ENCODE results near the gene FKBP2. TPM values are rescaled to one million over a fixed set of nuclear protein-coding genes. Genes with fewer than 3 reads are reported as not detected.

Gene FKBP2
- total and polyA plus RNA-seq, 2 of the 4 experiments (the other 2 are of a cell fraction), result 36.2 to 76.4 TPM

DNA sequence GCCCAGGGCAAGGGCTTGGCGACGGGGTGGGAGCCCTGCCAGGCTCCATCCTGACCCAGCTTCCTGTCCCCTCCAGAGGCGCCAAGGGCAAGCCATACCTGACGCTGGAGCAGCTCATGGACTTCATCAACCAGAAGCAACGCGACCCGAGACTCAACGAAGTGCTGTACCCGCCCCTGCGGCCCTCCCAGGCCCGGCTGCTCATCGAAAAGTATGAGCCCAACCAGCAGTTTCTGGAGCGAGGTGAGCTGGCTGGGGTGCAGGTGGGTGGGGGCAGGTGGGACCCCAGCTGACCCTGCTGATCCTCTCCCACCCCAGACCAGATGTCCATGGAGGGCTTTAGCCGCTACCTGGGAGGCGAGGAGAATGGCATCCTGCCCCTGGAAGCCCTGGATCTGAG, 15.4 kb downstream of the FKBP2 start:
- Histone ChIP-seq H3K4me3 (ENCODE audit: insufficient read depth, low read depth, low read length) (no peak overlapping the region), H3K9ac (ENCODE audit: low read depth, low read length) (no peak overlapping the region), H3K18ac (ENCODE audit: low read depth, low read length) (no peak overlapping the region), H3K4me1 (ENCODE audit: control insufficient read depth, insufficient read depth, low read length) (peaks cover 7% of the 10 kb centered on the region), H2BK15ac (ENCODE audit: low read depth, low read length) (no peak overlapping the region), H2AFZ (replicated peaks; ENCODE audit: low read length, poor library complexity) (no peak overlapping the region), H3K9me3 (ENCODE audit: control insufficient read depth, insufficient read depth, low read length) (no peaks in the 10 kb centered on the region), H4K91ac (ENCODE audit: insufficient read depth, low read depth, low read length) (no peak overlapping the region), H3K79me1 (ENCODE audit: low read depth in 1 of 2, low read length in 2 of 2) (peaks cover 14 to 70% of the 10 kb centered on the region in 2 experiments), H4K20me1 (ENCODE audit: insufficient read depth, low read length) (peaks cover 5% of the 10 kb centered on the region; the same call in 1 of the 2 replicates), H2BK20ac (ENCODE audit: low read depth, low read length) (no peak overlapping the region), H2AK5ac (ENCODE audit: low read depth, low read length) (no peak overlapping the region), H3K23ac (ENCODE audit: low read depth, low read length) (no peak overlapping the region), H3K36me3 (ENCODE audit: control insufficient read depth, insufficient read depth, low read length) (peaks cover 46% of the 10 kb centered on the region), H2AK9ac (replicated peaks; ENCODE audit: low read depth, low read length, poor library complexity) (no peak overlapping the region), H3K14ac (replicated peaks; ENCODE audit: low read depth, low read length) (no peak overlapping the region), H3K27ac (ENCODE audit: insufficient read depth, low read length) (no peak overlapping the region), H4K8ac (ENCODE audit: low read depth in 2 of 2, low read length in 2 of 2) (no peak overlapping the region), H3K9me1 (ENCODE audit: insufficient read depth, low read length) (no peaks in the 10 kb centered on the region), H2BK120ac (ENCODE audit: low read depth, low read length) (no peak overlapping the region), H4K5ac (ENCODE audit: low read depth, low read length) (no peak overlapping the region), H2BK5ac (ENCODE audit: low read depth, low read length, poor library complexity, severe bottlenecking) (no peak overlapping the region), H3K4ac (ENCODE audit: low read depth, low read length) (no peak overlapping the region), H3K4me2 (ENCODE audit: low read depth, low read length) (no peak overlapping the region), H3K56ac (ENCODE audit: extremely low read depth, insufficient read depth, low read length) (no peak overlapping the region), H3K27me3 (ENCODE audit: control insufficient read depth, insufficient read depth, low read length) (no peaks in the 10 kb centered on the region)
- ATAC-seq (ENCODE audit: low read depth), result no peak
- CTCF ChIA-PET, result no interaction called here
- dilution Hi-C loops (cut with HindIII; ENCODE audit: low sequenced_read_pairs, unreplicated experiment), result no loop called here
- BruUV-seq (replicated peaks), result no TSS peak
- in situ Hi-C loops (cut with MboI; ENCODE audit: low sequenced_read_pairs), result no loop called here
- 94% methylated on average over 2 of the region's 15 CpGs; no CpG with 5 or more reads in 1 of the 2 experiments for WGBS, 2 experiments (ENCODE audit: extremely low coverage in 2 of 2, insufficient read length in 1 of 2)
- no peak for DNase-seq
- POLR2A ChIA-PET (ENCODE audit: unreplicated experiment), result no interaction called here
- TF ChIP-seq SMC3 (IDR thresholded peaks at IDR 0.05; ENCODE audit: low read depth, low read length), result no peak
- no peak for TF ChIP-seq RCOR1 (IDR thresholded peaks at IDR 0.05; ENCODE audit: insufficient replicate concordance, low read length)
- no peak for TF ChIP-seq NFE2L2 (IDR thresholded peaks at IDR 0.05; ENCODE audit: low read depth, low read length)
- no peak for TF ChIP-seq MAZ (IDR thresholded peaks at IDR 0.05; ENCODE audit: borderline replicate concordance, low read depth, low read length)
- TF ChIP-seq, protein P1, sequence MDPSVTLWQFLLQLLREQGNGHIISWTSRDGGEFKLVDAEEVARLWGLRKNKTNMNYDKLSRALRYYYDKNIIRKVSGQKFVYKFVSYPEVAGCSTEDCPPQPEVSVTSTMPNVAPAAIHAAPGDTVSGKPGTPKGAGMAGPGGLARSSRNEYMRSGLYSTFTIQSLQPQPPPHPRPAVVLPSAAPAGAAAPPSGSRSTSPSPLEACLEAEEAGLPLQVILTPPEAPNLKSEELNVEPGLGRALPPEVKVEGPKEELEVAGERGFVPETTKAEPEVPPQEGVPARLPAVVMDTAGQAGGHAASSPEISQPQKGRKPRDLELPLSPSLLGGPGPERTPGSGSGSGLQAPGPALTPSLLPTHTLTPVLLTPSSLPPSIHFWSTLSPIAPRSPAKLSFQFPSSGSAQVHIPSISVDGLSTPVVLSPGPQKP (IDR thresholded peaks at IDR 0.05; ENCODE audit: borderline replicate concordance, low read depth, low read length), result no peak
- TF ChIP-seq, protein P2, sequence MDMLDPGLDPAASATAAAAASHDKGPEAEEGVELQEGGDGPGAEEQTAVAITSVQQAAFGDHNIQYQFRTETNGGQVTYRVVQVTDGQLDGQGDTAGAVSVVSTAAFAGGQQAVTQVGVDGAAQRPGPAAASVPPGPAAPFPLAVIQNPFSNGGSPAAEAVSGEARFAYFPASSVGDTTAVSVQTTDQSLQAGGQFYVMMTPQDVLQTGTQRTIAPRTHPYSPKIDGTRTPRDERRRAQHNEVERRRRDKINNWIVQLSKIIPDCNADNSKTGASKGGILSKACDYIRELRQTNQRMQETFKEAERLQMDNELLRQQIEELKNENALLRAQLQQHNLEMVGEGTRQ (IDR thresholded peaks at IDR 0.05; ENCODE audit: low read depth, low read length), result no peak
- TF ChIP-seq CHD1 (IDR thresholded peaks at IDR 0.05; ENCODE audit: low read depth, low read length), result no peak
- no peak for TF ChIP-seq BHLHE40 (IDR thresholded peaks at IDR 0.05; ENCODE audit: low read depth, low read length)
- TF ChIP-seq RAD21 (IDR thresholded peaks at IDR 0.05; ENCODE audit: low read length), result no peak
- no peak for TF ChIP-seq CEBPB (IDR thresholded peaks at IDR 0.05; ENCODE audit: low read depth, low read length)
- TF ChIP-seq, protein P3, sequence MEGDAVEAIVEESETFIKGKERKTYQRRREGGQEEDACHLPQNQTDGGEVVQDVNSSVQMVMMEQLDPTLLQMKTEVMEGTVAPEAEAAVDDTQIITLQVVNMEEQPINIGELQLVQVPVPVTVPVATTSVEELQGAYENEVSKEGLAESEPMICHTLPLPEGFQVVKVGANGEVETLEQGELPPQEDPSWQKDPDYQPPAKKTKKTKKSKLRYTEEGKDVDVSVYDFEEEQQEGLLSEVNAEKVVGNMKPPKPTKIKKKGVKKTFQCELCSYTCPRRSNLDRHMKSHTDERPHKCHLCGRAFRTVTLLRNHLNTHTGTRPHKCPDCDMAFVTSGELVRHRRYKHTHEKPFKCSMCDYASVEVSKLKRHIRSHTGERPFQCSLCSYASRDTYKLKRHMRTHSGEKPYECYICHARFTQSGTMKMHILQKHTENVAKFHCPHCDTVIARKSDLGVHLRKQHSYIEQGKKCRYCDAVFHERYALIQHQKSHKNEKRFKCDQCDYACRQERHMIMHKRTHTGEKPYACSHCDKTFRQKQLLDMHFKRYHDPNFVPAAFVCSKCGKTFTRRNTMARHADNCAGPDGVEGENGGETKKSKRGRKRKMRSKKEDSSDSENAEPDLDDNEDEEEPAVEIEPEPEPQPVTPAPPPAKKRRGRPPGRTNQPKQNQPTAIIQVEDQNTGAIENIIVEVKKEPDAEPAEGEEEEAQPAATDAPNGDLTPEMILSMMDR (conservative IDR thresholded peaks at IDR 0.05; ENCODE audit: low read depth, low read length), result no peak
- TF ChIP-seq POLR2A (IDR thresholded peaks at IDR 0.05; ENCODE audit: low read depth, low read length), result no peak
- TF ChIP-seq MAFK (IDR thresholded peaks at IDR 0.05; ENCODE audit: low read depth, low read length), result no peak
- no peak for TF ChIP-seq RFX5 (IDR thresholded peaks at IDR 0.05; ENCODE audit: low read depth, low read length)
- TF ChIP-seq FOS (IDR thresholded peaks at IDR 0.05; ENCODE audit: low read depth, low read length), result no peak
- TF ChIP-seq MXI1 (IDR thresholded peaks at IDR 0.05; ENCODE audit: borderline replicate concordance, low read depth, low read length), result no peak
- intact Hi-C loops (cut with micrococcal nuclease), result no loop called here
